IMR-90 (cell line): ENCODE results near the gene C10orf90. TPM values are rescaled to one million over a fixed set of nuclear protein-coding genes. Genes with fewer than 3 reads are reported as not detected.

ENCODE experiments used
- ATAC-seq: fragments of 200-7000 bp; cut with Tn5 transposase; 2 replicates; pipeline ENCODE4 v1.9.1; 2020; ENCODE audit warnings: low read depth, mild to moderate bottlenecking, moderate library complexity
- BruUV-seq: library from RNA; stranded (reverse); fragments of 400-500 nt; replicated peaks from 2 replicates; lab custom pipeline; 2021; lab: Mats Ljungman, UMichigan
- CTCF ChIA-PET: fragments of 300-600 bp; formaldehyde crosslinking; extraction: SDS; loops from one replicate; lab custom pipeline; 2021; ENCODE audit warnings: antibody characterized with exemption; lab: Yijun Ruan, JAX
- POLR2A ChIA-PET: fragments of 300-600 bp; sonication (Branson Sonifier 250); formaldehyde crosslinking; loops from one replicate; lab custom pipeline; 2022; ENCODE audit warnings: antibody characterized with exemption; ENCODE audit not compliant: unreplicated experiment; lab: Charles Lee
- DNase-seq: peaks from one replicate; pipeline ENCODE4 v3.0.0; 2013
- H2AFZ ChIP-seq: replicated peaks from 2 replicates; pipeline ENCODE3; 2013; ENCODE audit warnings: low read length, mild to moderate bottlenecking; ENCODE audit not compliant: poor library complexity
- H2AK5ac ChIP-seq: 2 replicates; pipeline ENCODE4 v1.6.1; 2013; ENCODE audit warnings: low read depth, low read length, inconsistent platforms
- H2AK9ac ChIP-seq: replicated peaks from 2 replicates; pipeline ENCODE3; 2013; ENCODE audit warnings: mild to moderate bottlenecking, low read depth, low read length, moderate library complexity; ENCODE audit not compliant: poor library complexity
- H2BK120ac ChIP-seq: 2 replicates; pipeline ENCODE4 v1.6.1; 2013; ENCODE audit warnings: low read depth, low read length, inconsistent platforms
- H2BK15ac ChIP-seq: 3 replicates; pipeline ENCODE4 v1.6.1; 2013; ENCODE audit warnings: low read depth, low read length, inconsistent platforms
- H2BK20ac ChIP-seq: 2 replicates; pipeline ENCODE4 v1.6.1; 2013; ENCODE audit warnings: low read depth, mild to moderate bottlenecking, inconsistent platforms, low read length, moderate library complexity
- H2BK5ac ChIP-seq: 2 replicates; pipeline ENCODE4 v1.6.1; 2013; ENCODE audit warnings: mild to moderate bottlenecking, low read depth, low read length, inconsistent platforms; ENCODE audit not compliant: poor library complexity, severe bottlenecking
- H3K14ac ChIP-seq: replicated peaks from 2 replicates; pipeline ENCODE4 v1.6.1; 2013; ENCODE audit warnings: low read depth, low read length, inconsistent platforms
- H3K18ac ChIP-seq: 2 replicates; pipeline ENCODE4 v1.6.1; 2013; ENCODE audit warnings: low read depth, low read length, control low read depth
- H3K23ac ChIP-seq: 2 replicates; pipeline ENCODE4 v1.6.1; 2013; ENCODE audit warnings: low read depth, low read length, inconsistent platforms
- H3K27ac ChIP-seq: 2 replicates; pipeline ENCODE4 v1.5.1; 2013; ENCODE audit warnings: mild to moderate bottlenecking, control low read depth, low read length; ENCODE audit not compliant: insufficient read depth
- H3K27me3 ChIP-seq: 2 replicates; pipeline ENCODE4 v1.6.1; 2013; ENCODE audit warnings: low read length; ENCODE audit not compliant: control insufficient read depth, insufficient read depth
- H3K36me3 ChIP-seq: 2 replicates; pipeline ENCODE4 v1.6.1; 2013; ENCODE audit warnings: low read length, mixed read lengths; ENCODE audit not compliant: control insufficient read depth, insufficient read depth
- H3K4ac ChIP-seq: 2 replicates; pipeline ENCODE4 v1.6.1; 2013; ENCODE audit warnings: low read depth, low read length, inconsistent platforms
- H3K4me1 ChIP-seq: 2 replicates; pipeline ENCODE4 v1.6.1; 2013; ENCODE audit warnings: low read length, mixed read lengths; ENCODE audit not compliant: control insufficient read depth, insufficient read depth
- H3K4me2 ChIP-seq: 2 replicates; pipeline ENCODE4 v1.6.1; 2013; ENCODE audit warnings: low read depth, mild to moderate bottlenecking, control low read depth, low read length, moderate library complexity
- H3K4me3 ChIP-seq: 2 replicates; pipeline ENCODE4 v1.5.1; 2013; ENCODE audit warnings: low read depth, mild to moderate bottlenecking, control low read depth, low read length, moderate library complexity; ENCODE audit not compliant: insufficient read depth
- H3K56ac ChIP-seq: 2 replicates; pipeline ENCODE4 v1.6.1; 2013; ENCODE audit warnings: low read length, inconsistent platforms; ENCODE audit not compliant: insufficient read depth; ENCODE audit errors: extremely low read depth
- H3K79me1 ChIP-seq, 2 experiments: 2 replicates each; pipeline ENCODE4 v1.6.1; 2013; ENCODE audit warnings: low read length in 2 of 2, inconsistent platforms in 1 of 2, low read depth in 1 of 2
- H3K9ac ChIP-seq: 2 replicates; pipeline ENCODE4 v1.6.1; 2013; ENCODE audit warnings: low read depth, low read length, control low read depth
- H3K9me1 ChIP-seq: 2 replicates; pipeline ENCODE4 v1.6.1; 2013; ENCODE audit warnings: low read length, inconsistent platforms; ENCODE audit not compliant: insufficient read depth
- H3K9me3 ChIP-seq: 2 replicates; pipeline ENCODE4 v1.6.1; 2013; ENCODE audit warnings: low read length; ENCODE audit not compliant: control insufficient read depth, insufficient read depth
- H4K20me1 ChIP-seq: 2 replicates; pipeline ENCODE4 v1.6.1; 2013; ENCODE audit warnings: low read length, inconsistent platforms; ENCODE audit not compliant: insufficient read depth
- H4K5ac ChIP-seq: 2 replicates; pipeline ENCODE4 v1.6.1; 2013; ENCODE audit warnings: mild to moderate bottlenecking, low read depth, low read length, control low read depth
- H4K8ac ChIP-seq, 2 experiments: 2 replicates each; pipeline ENCODE4 v1.6.1; 2013; ENCODE audit warnings: low read depth in 2 of 2, low read length in 2 of 2, control low read depth in 1 of 2, inconsistent platforms in 1 of 2
- H4K91ac ChIP-seq: 2 replicates; pipeline ENCODE4 v1.6.1; 2013; ENCODE audit warnings: low read depth, low read length, inconsistent platforms; ENCODE audit not compliant: insufficient read depth
- BHLHE40 ChIP-seq: fragments of 150-350 bp; IDR thresholded peaks from 2 replicates; pipeline ENCODE4 v1.6.1; 2016; ENCODE audit warnings: mild to moderate bottlenecking, low read depth, low read length
- CEBPB ChIP-seq: IDR thresholded peaks from 2 replicates; pipeline ENCODE4 v1.6.1; 2012; ENCODE audit warnings: low read depth, low read length, improper control_type of control experiment
- CHD1 ChIP-seq: IDR thresholded peaks from 2 replicates; pipeline ENCODE4 v1.6.1; 2012; ENCODE audit warnings: low read depth, low read length, improper control_type of control experiment
- FOS ChIP-seq: fragments of 150-350 bp; IDR thresholded peaks from 2 replicates; pipeline ENCODE4 v1.6.1; 2016; ENCODE audit warnings: low read depth, low read length
- MAFK ChIP-seq: IDR thresholded peaks from 2 replicates; pipeline ENCODE4 v1.6.1; 2012; ENCODE audit warnings: low read depth, low read length, improper control_type of control experiment
- MAZ ChIP-seq: IDR thresholded peaks from 2 replicates; pipeline ENCODE4 v1.6.1; 2012; ENCODE audit warnings: low read depth, mild to moderate bottlenecking, low read length, improper control_type of control experiment, moderate library complexity, borderline replicate concordance
- MXI1 ChIP-seq: IDR thresholded peaks from 2 replicates; pipeline ENCODE4 v1.6.1; 2012; ENCODE audit warnings: low read depth, mild to moderate bottlenecking, low read length, moderate library complexity, borderline replicate concordance
- NFE2L2 ChIP-seq: fragments of 150-350 bp; IDR thresholded peaks from 2 replicates; pipeline ENCODE4 v1.6.1; 2016; ENCODE audit warnings: low read depth, mild to moderate bottlenecking, low read length
- POLR2A ChIP-seq: IDR thresholded peaks from 2 replicates; pipeline ENCODE4 v1.6.1; 2012; ENCODE audit warnings: mild to moderate bottlenecking, low read depth, low read length
- RAD21 ChIP-seq: IDR thresholded peaks from 2 replicates; pipeline ENCODE4 v1.6.1; 2012; ENCODE audit warnings: low read length, improper control_type of control experiment
- RCOR1 ChIP-seq: IDR thresholded peaks from 2 replicates; pipeline ENCODE4 v1.6.1; 2012; ENCODE audit warnings: mild to moderate bottlenecking, low read length, improper control_type of control experiment; ENCODE audit not compliant: insufficient replicate concordance
- RFX5 ChIP-seq: IDR thresholded peaks from 2 replicates; pipeline ENCODE4 v1.8.0; 2012; ENCODE audit warnings: low read depth, mild to moderate bottlenecking, low read length, moderate library complexity
- SMC3 ChIP-seq: fragments of 150-350 bp; IDR thresholded peaks from 2 replicates; pipeline ENCODE4 v1.6.1; 2016; ENCODE audit warnings: low read depth, mild to moderate bottlenecking, antibody characterized with exemption, low read length, moderate library complexity
- WGBS, 2 experiments: methylation state at CpG; one replicate each; pipeline versions ENCODE4 v1.1.5 to v1.1.7; 2013; ENCODE audit warnings: missing lambda C conversion rate in 2 of 2; ENCODE audit not compliant: insufficient read length in 1 of 2; ENCODE audit errors: extremely low coverage in 2 of 2; 5-methylcytosine and 5-hydroxymethylcytosine counted together
- dilution Hi-C: fragments of 300-500 bp; cut with HindIII; formaldehyde crosslinking; loops from one replicate; pipeline ENCODE4 v1.14.3; 2018; ENCODE audit warnings: low sequenced_read_pairs; ENCODE audit not compliant: unreplicated experiment
- in situ Hi-C: fragments of 300-500 bp; cut with MboI; formaldehyde crosslinking; loops from 3 replicates; pipeline ENCODE4 v1.14.3; 2019; ENCODE audit warnings: low sequenced_read_pairs, inconsistent platforms, mixed read lengths
- intact Hi-C: fragments of 100-400 bp; cut with micrococcal nuclease; formaldehyde crosslinking; loops from 2 replicates; pipeline ENCODE4 v1.10.0; 2022
- polyA plus RNA-seq, 3 experiments: library from polyadenylated mRNA; depleted of rRNA; stranded (reverse); fragments of >200 nt; gene quantifications; 2 replicates each; pipeline ENCODE4 v1.2.3, GENCODE V29; 2012; ENCODE audit warnings: low replicate concordance in 1 of 3
- total RNA-seq: library from RNA; depleted of rRNA; stranded (reverse); fragments of >200 nt; gene quantifications from 2 replicates; pipeline ENCODE4 v1.2.3, GENCODE V29; 2012
- TF ChIP-seq, protein P1 (sequence below): fragments of 150-350 bp; IDR thresholded peaks from 2 replicates; pipeline ENCODE4 v1.6.1; 2016; ENCODE audit warnings: low read depth, mild to moderate bottlenecking, low read length, moderate library complexity, borderline replicate concordance
- TF ChIP-seq, protein P2 (sequence below): conservative IDR thresholded peaks from 2 replicates; pipeline ENCODE4 v1.5.1; 2012; ENCODE audit warnings: mild to moderate bottlenecking, low read depth, low read length, improper control_type of control experiment
- TF ChIP-seq, protein P3 (sequence below): fragments of 150-350 bp; IDR thresholded peaks from 2 replicates; pipeline ENCODE4 v1.6.1; 2017; ENCODE audit warnings: mild to moderate bottlenecking, antibody characterized with exemption, low read length, low read depth

C10orf90 gene
- total and polyA plus RNA-seq, 2 of the 4 experiments (the other 2 are of a cell fraction): 0.05 to 0.18 TPM

DNA sequence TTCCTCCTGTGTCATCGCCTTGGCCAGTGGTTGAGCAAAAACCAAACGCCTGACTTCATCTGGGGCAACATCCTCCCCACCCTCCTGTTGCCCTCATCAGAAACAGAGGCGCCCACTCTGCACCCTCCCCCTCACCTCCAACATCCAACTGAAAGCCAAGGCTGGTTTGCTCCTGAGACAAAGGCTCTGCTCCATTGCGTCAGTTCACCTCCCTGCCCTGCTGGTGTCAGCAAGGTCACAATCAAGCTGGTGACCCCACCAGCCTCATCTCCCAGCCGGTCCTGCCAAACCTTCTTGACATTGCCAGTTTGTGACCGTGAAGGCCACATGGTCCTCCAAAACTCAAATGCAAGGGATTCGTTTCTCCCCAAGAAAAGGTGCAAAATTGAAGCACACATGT lies 150.5 kb downstream of the C10orf90 start:
- H3K4ac ChIP-seq: no peak overlapping the region
- H3K14ac ChIP-seq: no peak overlapping the region
- no peaks in the 10 kb centered on the region for H4K20me1 ChIP-seq
- H3K4me1 ChIP-seq: no peaks in the 10 kb centered on the region
- no peak overlapping the region for H3K27ac ChIP-seq
- POLR2A ChIA-PET: interaction anchor here (0.6 kb wide), 1 partner anchor 506 kb away, joined by 6 read pairs; no protein-coding TSS in a partner anchor
- no peak overlapping the region for H4K5ac ChIP-seq
- H4K8ac ChIP-seq: no peak overlapping the region
- dilution Hi-C loops (no loop called here), intact Hi-C loops (no loop called here), in situ Hi-C loops (no loop called here)
- H3K4me3 ChIP-seq: no peak overlapping the region
- no peak overlapping the region for H3K4me2 ChIP-seq
- H3K9ac ChIP-seq: no peak overlapping the region
- H2AFZ ChIP-seq: no peak overlapping the region
- H2AK5ac ChIP-seq: no peak overlapping the region
- no CpG with 5 or more reads among the region's 7 CpGs for WGBS, 2 experiments
- H2BK20ac ChIP-seq: no peak overlapping the region
- no peak overlapping the region for H3K56ac ChIP-seq
- ATAC-seq (no peak), DNase-seq (no peak)
- no peaks in the 10 kb centered on the region for H3K79me1 ChIP-seq
- peaks cover 7% of the 10 kb centered on the region; the same call in 1 of the 2 replicates for H3K27me3 ChIP-seq
- H3K9me3 ChIP-seq: no peaks in the 10 kb centered on the region
- TF ChIP-seq, protein P1, sequence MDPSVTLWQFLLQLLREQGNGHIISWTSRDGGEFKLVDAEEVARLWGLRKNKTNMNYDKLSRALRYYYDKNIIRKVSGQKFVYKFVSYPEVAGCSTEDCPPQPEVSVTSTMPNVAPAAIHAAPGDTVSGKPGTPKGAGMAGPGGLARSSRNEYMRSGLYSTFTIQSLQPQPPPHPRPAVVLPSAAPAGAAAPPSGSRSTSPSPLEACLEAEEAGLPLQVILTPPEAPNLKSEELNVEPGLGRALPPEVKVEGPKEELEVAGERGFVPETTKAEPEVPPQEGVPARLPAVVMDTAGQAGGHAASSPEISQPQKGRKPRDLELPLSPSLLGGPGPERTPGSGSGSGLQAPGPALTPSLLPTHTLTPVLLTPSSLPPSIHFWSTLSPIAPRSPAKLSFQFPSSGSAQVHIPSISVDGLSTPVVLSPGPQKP: no peak
- TF ChIP-seq POLR2A (no peak), CEBPB (no peak), BHLHE40 (no peak), MAFK (no peak), NFE2L2 (no peak), MXI1 (no peak), RCOR1 (no peak), CHD1 (no peak), FOS (no peak), RFX5 (no peak), MAZ (no peak), SMC3 (no peak), RAD21 (no peak)
- TF ChIP-seq, protein P2, sequence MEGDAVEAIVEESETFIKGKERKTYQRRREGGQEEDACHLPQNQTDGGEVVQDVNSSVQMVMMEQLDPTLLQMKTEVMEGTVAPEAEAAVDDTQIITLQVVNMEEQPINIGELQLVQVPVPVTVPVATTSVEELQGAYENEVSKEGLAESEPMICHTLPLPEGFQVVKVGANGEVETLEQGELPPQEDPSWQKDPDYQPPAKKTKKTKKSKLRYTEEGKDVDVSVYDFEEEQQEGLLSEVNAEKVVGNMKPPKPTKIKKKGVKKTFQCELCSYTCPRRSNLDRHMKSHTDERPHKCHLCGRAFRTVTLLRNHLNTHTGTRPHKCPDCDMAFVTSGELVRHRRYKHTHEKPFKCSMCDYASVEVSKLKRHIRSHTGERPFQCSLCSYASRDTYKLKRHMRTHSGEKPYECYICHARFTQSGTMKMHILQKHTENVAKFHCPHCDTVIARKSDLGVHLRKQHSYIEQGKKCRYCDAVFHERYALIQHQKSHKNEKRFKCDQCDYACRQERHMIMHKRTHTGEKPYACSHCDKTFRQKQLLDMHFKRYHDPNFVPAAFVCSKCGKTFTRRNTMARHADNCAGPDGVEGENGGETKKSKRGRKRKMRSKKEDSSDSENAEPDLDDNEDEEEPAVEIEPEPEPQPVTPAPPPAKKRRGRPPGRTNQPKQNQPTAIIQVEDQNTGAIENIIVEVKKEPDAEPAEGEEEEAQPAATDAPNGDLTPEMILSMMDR: no peak
- TF ChIP-seq, protein P3, sequence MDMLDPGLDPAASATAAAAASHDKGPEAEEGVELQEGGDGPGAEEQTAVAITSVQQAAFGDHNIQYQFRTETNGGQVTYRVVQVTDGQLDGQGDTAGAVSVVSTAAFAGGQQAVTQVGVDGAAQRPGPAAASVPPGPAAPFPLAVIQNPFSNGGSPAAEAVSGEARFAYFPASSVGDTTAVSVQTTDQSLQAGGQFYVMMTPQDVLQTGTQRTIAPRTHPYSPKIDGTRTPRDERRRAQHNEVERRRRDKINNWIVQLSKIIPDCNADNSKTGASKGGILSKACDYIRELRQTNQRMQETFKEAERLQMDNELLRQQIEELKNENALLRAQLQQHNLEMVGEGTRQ: no peak
- H3K9me1 ChIP-seq: no peaks in the 10 kb centered on the region
- no peak overlapping the region for H4K91ac ChIP-seq
- H2BK120ac ChIP-seq: no peak overlapping the region
- H2AK9ac ChIP-seq: no peak overlapping the region
- no peak overlapping the region for H2BK15ac ChIP-seq
- H3K23ac ChIP-seq: no peak overlapping the region
- no peaks in the 10 kb centered on the region for H3K36me3 ChIP-seq
- BruUV-seq: no TSS peak
- H2BK5ac ChIP-seq: no peak overlapping the region
- no peak overlapping the region for H3K18ac ChIP-seq
- CTCF ChIA-PET: no interaction called here
